Mucosa of stomach (tissue), 1 donor: ENCODE results near the gene AGBL1.

Experiments
- H3K27me3 ChIP-seq: one replicate; pipeline ENCODE4 v1.7.0; 2013; ENCODE audit warnings: mild to moderate bottlenecking, low read length; ENCODE audit not compliant: control insufficient read depth, insufficient read depth
- H3K36me3 ChIP-seq: one replicate; pipeline ENCODE4 v1.7.0; 2013; ENCODE audit warnings: low read length; ENCODE audit not compliant: control insufficient read depth, insufficient read depth
- H3K4me1 ChIP-seq: one replicate; pipeline ENCODE4 v1.7.0; 2013; ENCODE audit warnings: mild to moderate bottlenecking, low read length; ENCODE audit not compliant: control insufficient read depth, insufficient read depth
- H3K4me3 ChIP-seq: one replicate; pipeline ENCODE4 v1.7.0; 2013; ENCODE audit warnings: low read length
- H3K9ac ChIP-seq: one replicate; pipeline ENCODE4 v1.7.0; 2013; ENCODE audit warnings: mild to moderate bottlenecking, low read length, moderate library complexity
- H3K9me3 ChIP-seq: one replicate; pipeline ENCODE4 v1.7.0; 2013; ENCODE audit warnings: mild to moderate bottlenecking, low read length, moderate library complexity; ENCODE audit not compliant: control insufficient read depth
- donor health status: Pancreatic carcinoma.

The AGBL1 gene

GRCh38 chr15:86756688-86757087 is 677.0 kb downstream of the AGBL1 start:
- Histone ChIP-seq H3K9me3 (no peaks in the 10 kb centered on the region), H3K27me3 (no peaks in the 10 kb centered on the region), H3K4me1 (no peaks in the 10 kb centered on the region), H3K4me3 (no peak overlapping the region), H3K9ac (no peak overlapping the region), H3K36me3 (no peaks in the 10 kb centered on the region)

DNA sequence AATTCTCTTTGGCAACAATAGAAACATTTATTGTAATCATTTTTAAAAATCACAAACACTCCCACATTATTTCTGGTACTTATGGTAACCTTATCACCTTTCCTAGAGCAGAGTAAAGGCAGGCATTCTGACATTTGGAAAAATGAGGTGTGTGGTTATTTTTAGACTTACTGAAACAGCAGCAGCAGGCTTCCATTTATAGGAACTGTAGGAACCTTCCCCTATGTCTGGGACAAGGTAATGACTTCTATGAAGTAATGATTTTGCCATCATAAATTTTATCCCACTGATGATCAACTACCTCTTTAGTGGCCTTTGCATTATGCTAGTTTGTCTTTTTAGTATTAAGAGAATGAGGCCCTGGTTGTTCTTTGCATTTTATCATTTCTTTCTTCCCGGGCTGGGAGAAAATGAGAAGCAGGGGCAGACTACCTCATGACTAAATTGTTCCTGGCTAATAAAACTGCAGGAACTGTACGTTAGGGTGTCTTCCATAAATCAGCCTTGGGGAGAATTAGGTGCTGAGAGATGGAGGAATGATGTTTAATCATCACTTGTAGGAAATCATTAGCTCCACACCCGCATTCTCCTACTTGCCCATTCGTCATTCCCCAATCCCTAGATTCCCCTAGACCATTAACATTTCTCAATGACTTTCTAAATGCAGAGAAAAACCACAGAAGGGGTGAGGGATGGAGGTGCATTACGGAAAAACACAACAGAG is 680.3 kb downstream of the AGBL1 start:
- Histone ChIP-seq H3K36me3 (no peaks in the 10 kb centered on the region), H3K9ac (no peak overlapping the region), H3K27me3 (no peaks in the 10 kb centered on the region), H3K4me1 (no peaks in the 10 kb centered on the region), H3K4me3 (no peak overlapping the region), H3K9me3 (no peaks in the 10 kb centered on the region)

DNA sequence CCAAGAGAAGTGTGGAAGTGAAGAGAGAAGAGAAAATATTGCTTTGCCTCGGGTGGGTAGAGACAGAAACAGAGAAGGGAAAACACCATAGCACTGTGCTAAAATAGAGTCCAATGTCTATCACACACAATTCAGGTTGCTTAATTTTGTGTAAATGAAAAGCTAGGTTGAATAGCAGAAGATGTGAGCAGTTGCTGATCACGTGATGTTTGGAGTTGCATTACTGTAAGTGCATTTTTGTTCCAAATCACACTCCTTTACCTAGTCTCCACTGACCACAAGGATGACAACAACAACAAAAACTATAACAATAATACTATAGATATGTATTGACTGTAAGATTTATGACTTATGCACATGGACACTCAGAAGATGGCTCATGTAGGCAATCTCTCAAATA is 683.2 kb downstream of the AGBL1 start:
- H3K9me3 ChIP-seq = no peaks in the 10 kb centered on the region
- no peaks in the 10 kb centered on the region for H3K36me3 ChIP-seq
- H3K4me3 ChIP-seq = no peak overlapping the region
- no peak overlapping the region for H3K9ac ChIP-seq
- no peaks in the 10 kb centered on the region for H3K27me3 ChIP-seq
- no peaks in the 10 kb centered on the region for H3K4me1 ChIP-seq

GRCh38 chr15:86764021-86764420 is 684.4 kb downstream of the AGBL1 start:
- Histone ChIP-seq H3K36me3 (no peaks in the 10 kb centered on the region), H3K27me3 (no peaks in the 10 kb centered on the region), H3K4me1 (no peaks in the 10 kb centered on the region), H3K4me3 (no peak overlapping the region), H3K9ac (no peak overlapping the region), H3K9me3 (no peaks in the 10 kb centered on the region)

GRCh38 chr15:86765281-86765680 is 685.6 kb downstream of the AGBL1 start:
- Histone ChIP-seq H3K4me3 (no peak overlapping the region), H3K9ac (no peak overlapping the region), H3K9me3 (no peaks in the 10 kb centered on the region), H3K36me3 (no peaks in the 10 kb centered on the region), H3K27me3 (no peaks in the 10 kb centered on the region), H3K4me1 (no peaks in the 10 kb centered on the region)

- H3K4me3 ChIP-seq = no peak overlapping the region
- no peaks in the 10 kb centered on the region for H3K27me3 ChIP-seq
- no peak overlapping the region for H3K9ac ChIP-seq
- no peaks in the 10 kb centered on the region for H3K36me3 ChIP-seq
- no peaks in the 10 kb centered on the region for H3K9me3 ChIP-seq
- H3K4me1 ChIP-seq = no peaks in the 10 kb centered on the region
Measured at GRCh38 chr15:86772369-86773059, 692.8 kb downstream of the AGBL1 start.

DNA sequence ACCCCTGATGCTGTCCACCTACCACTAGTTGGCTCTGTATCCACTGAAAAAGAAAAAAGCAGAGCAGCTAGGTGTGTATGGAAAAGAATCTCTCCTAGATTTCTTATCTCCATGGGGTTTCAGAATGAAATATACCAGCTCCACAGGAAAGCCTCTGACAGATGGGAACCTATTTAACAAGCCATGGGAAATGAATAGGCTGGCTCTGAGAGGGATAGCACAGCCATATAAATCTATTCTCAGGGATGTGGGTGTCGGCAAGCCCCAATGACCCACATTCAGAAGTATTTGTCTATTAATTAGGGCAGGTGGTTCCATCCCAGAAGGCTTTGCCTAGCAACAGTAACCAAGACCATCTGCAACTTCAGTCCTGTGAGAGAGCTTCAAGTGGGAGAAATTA is 694.1 kb downstream of the AGBL1 start:
- Histone ChIP-seq H3K9ac (no peak overlapping the region), H3K36me3 (no peaks in the 10 kb centered on the region), H3K4me3 (no peak overlapping the region), H3K9me3 (no peaks in the 10 kb centered on the region), H3K4me1 (no peaks in the 10 kb centered on the region), H3K27me3 (no peaks in the 10 kb centered on the region)

DNA sequence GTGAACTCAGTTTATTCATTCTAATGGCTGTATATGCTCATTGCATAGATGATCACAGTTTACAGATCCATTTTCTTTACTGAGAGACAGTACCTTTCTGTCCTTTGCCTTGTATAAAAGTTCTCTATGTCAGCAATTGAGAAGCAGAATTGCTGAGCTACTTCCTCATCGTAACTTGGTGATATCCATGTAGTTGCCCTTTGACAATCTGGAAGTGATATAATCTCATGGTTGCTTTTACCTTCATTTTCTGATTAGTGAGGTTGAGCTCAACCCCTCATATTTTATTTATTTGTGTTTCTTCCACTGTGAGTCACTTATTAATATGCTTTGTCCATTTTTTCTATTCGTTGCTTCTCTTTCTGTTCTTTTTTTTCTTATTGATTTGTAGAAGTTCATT is 696.5 kb downstream of the AGBL1 start:
- H3K36me3 ChIP-seq = no peaks in the 10 kb centered on the region
- no peaks in the 10 kb centered on the region for H3K4me1 ChIP-seq
- no peaks in the 10 kb centered on the region for H3K9me3 ChIP-seq
- no peak overlapping the region for H3K4me3 ChIP-seq
- H3K9ac ChIP-seq = no peak overlapping the region
- H3K27me3 ChIP-seq = no peaks in the 10 kb centered on the region

DNA sequence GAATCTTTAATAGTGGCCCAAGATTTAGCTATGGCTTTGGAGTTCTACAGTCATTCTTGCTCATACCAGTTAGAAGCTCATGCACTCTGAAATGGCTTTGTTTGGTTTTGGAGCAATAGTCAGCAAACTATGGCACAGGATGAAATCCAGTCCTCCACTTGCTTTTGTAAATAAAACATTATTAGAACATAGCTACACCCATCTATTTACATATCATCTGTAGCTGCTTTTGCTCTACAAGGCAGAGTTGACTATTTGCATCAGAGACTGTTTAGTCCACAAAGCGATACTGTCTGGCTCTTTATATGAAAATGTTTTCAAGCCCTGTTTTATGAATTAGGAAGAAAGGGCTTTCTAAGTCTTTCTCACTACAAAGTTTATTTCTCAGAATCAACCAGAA is 716.9 kb downstream of the AGBL1 start:
- Histone ChIP-seq H3K36me3 (no peaks in the 10 kb centered on the region), H3K9ac (no peak overlapping the region), H3K4me1 (no peaks in the 10 kb centered on the region), H3K9me3 (no peaks in the 10 kb centered on the region), H3K27me3 (no peaks in the 10 kb centered on the region), H3K4me3 (no peak overlapping the region)

DNA sequence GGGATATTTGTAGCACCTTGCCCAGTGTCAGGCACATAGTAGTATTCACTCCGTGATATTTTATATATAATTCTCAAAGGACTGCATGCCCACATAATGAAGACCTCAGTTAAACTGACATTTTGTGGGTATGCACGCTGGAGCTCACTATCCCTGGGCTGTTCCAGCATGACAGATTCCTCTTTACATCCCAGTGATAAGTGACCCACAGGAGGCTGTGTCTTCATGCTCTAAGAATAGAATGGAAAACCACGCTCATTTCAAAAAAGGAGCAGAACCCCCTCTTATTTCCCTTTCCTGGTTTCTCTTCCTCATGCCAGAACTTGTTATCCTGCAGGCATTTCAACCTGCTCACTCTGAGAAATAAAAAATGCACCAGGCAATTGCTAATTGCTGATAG is 717.5 kb downstream of the AGBL1 start:
- Histone ChIP-seq H3K4me1 (no peaks in the 10 kb centered on the region), H3K9ac (no peak overlapping the region), H3K27me3 (no peaks in the 10 kb centered on the region), H3K36me3 (no peaks in the 10 kb centered on the region), H3K4me3 (no peak overlapping the region), H3K9me3 (no peaks in the 10 kb centered on the region)

DNA sequence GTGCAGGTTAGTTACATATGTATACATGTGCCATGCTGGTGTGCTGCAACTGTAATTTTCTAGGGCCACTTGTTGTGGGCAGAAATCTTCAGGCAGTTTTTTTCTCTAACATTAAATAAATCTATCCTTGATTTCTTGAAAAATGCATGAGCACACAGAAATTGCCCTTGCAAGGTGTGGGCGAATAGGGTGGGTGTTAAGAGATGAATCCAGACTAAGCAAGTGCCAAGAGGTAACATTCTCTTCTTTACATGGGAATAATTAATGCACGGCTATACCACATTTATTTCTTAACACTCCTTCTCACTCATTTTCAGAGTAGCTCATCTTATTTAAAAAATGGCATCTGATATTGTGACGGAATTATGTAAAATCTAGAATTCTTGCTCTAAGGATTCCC is 719.6 kb downstream of the AGBL1 start:
- Histone ChIP-seq H3K9me3 (no peaks in the 10 kb centered on the region), H3K4me3 (no peak overlapping the region), H3K9ac (no peak overlapping the region), H3K4me1 (no peaks in the 10 kb centered on the region), H3K36me3 (no peaks in the 10 kb centered on the region), H3K27me3 (no peaks in the 10 kb centered on the region)

- no peaks in the 10 kb centered on the region for H3K27me3 ChIP-seq
- H3K9ac ChIP-seq = no peak overlapping the region
- H3K4me1 ChIP-seq = no peaks in the 10 kb centered on the region
- H3K9me3 ChIP-seq = no peaks in the 10 kb centered on the region
- no peaks in the 10 kb centered on the region for H3K36me3 ChIP-seq
- H3K4me3 ChIP-seq = no peak overlapping the region
Measured at GRCh38 chr15:86802244-86802643, 722.6 kb downstream of the AGBL1 start.
